Mucosa of descending colon (tissue), 3 donors: ENCODE results near the gene CHST10. TPM values are rescaled to one million over a fixed set of nuclear protein-coding genes. Genes with fewer than 3 reads are reported as not detected.

Source experiments
- ATAC-seq: fragments of 200-7000 bp; cut with Tn5 transposase; one replicate; pipeline ENCODE4 v1.9.1; 2020; ENCODE audit warnings: mild to moderate bottlenecking, moderate library complexity
- DNase-seq, 3 donors: peaks; one replicate each; pipeline ENCODE4 v3.0.0-alpha.2; 2020
- H3K36me3 ChIP-seq: fragments of 200-600 bp; one replicate; pipeline ENCODE4 v1.8.0; 2021; ENCODE audit warnings: low read depth, mild to moderate bottlenecking
- H3K4me1 ChIP-seq: fragments of 200-600 bp; one replicate; pipeline ENCODE4 v1.8.0; 2021; ENCODE audit warnings: low read depth, mild to moderate bottlenecking
- H3K4me3 ChIP-seq: fragments of 200-600 bp; one replicate; pipeline ENCODE4 v1.8.0; 2021; ENCODE audit warnings: mild to moderate bottlenecking
- H3K9me3 ChIP-seq: fragments of 200-600 bp; one replicate; pipeline ENCODE4 v1.8.0; 2021; ENCODE audit warnings: mild to moderate bottlenecking
- intact Hi-C, 2 donors: fragments of 100-400 bp; cut with DNase I in 1 of 2; cut with micrococcal nuclease in 1 of 2; formaldehyde crosslinking; loops; one replicate each; pipeline versions ENCODE4 v1.11.0 to v1.11.1; 2022; cut with DNase I, micrococcal nuclease
- total RNA-seq, 3 donors: library from RNA; stranded (reverse); fragmentation: NEBNext Ultra II Directional in 2 of 3; extraction: Animal tissue kit (Norgen Biotek cat#: 25700) in 2 of 3; gene quantifications; one replicate each; pipeline versions ENCODE4 v1.2.1 to v1.2.4, GENCODE V29; 2021 to 2023
- TF ChIP-seq, protein P1 (sequence below): fragments of 200-600 bp; IDR thresholded peaks from one replicate; pipeline ENCODE4 v1.8.0; 2022; ENCODE audit warnings: antibody characterized with exemption, mild to moderate bottlenecking
- donor health status: DM: no; HTN: no; CAD: no; lungs with moderate emphysema.
- donor health status: DM: no; HTN: no; CAD: no.
- donor health status: DM: no; HTN: yes; CAD: no.

CHST10 gene
- total RNA-seq, 3 donors from 2014 or later: 0.78 to 9.8 (median 0.87) TPM

DNA sequence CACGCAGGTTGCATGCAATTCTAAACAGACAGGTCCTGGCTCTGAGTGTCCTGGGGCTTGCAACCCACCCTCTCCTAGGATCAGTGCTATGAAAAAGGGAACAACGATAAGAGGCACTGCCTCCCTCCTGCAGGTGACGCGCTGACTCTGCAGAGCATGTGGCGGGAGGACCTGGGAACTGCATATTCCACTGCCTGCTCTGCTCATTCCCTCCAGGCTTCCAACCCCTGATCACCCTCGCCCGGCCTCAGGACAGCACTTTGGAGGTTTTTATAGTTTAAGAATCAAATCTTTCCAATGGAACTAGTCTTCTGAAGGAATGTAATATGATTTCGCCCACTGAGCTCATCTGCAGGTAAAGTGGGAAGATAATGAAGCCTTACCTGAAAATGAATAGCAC is 8.5 kb downstream of the CHST10 start:
- ATAC-seq: no peak
- Histone ChIP-seq H3K9me3 (no peaks in the 10 kb centered on the region), H3K4me3 (no peak overlapping the region), H3K4me1 (no peaks in the 10 kb centered on the region), H3K36me3 (no peaks in the 10 kb centered on the region)
- TF ChIP-seq, protein P1, sequence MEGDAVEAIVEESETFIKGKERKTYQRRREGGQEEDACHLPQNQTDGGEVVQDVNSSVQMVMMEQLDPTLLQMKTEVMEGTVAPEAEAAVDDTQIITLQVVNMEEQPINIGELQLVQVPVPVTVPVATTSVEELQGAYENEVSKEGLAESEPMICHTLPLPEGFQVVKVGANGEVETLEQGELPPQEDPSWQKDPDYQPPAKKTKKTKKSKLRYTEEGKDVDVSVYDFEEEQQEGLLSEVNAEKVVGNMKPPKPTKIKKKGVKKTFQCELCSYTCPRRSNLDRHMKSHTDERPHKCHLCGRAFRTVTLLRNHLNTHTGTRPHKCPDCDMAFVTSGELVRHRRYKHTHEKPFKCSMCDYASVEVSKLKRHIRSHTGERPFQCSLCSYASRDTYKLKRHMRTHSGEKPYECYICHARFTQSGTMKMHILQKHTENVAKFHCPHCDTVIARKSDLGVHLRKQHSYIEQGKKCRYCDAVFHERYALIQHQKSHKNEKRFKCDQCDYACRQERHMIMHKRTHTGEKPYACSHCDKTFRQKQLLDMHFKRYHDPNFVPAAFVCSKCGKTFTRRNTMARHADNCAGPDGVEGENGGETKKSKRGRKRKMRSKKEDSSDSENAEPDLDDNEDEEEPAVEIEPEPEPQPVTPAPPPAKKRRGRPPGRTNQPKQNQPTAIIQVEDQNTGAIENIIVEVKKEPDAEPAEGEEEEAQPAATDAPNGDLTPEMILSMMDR: no peak
- intact Hi-C loops: no loop called here
- no peak for DNase-seq

DNA sequence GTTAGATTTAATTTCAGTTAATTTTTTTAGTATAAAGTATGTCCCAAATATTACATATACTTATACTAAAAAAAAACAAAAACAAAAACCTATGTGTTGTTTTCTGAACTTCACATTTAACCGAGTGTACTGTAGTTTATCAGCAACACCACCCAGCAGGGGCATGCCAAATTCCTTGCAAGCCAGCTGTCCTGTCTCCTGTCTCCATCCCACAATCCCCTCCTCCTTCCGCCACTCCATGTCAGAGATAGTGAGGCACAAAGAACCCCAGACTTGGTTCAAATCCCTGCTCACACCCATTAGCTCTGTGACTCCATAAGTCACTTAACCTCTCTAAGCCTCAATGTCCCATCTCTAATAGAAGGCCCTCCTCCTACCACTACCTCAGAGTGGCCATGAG is 9.4 kb downstream of the CHST10 start:
- intact Hi-C loops: no loop called here
- Histone ChIP-seq H3K9me3 (no peaks in the 10 kb centered on the region), H3K4me3 (no peak overlapping the region), H3K4me1 (no peaks in the 10 kb centered on the region), H3K36me3 (no peaks in the 10 kb centered on the region)
- ATAC-seq (no peak), DNase-seq (no peak)
- TF ChIP-seq, protein P1: no peak

DNA sequence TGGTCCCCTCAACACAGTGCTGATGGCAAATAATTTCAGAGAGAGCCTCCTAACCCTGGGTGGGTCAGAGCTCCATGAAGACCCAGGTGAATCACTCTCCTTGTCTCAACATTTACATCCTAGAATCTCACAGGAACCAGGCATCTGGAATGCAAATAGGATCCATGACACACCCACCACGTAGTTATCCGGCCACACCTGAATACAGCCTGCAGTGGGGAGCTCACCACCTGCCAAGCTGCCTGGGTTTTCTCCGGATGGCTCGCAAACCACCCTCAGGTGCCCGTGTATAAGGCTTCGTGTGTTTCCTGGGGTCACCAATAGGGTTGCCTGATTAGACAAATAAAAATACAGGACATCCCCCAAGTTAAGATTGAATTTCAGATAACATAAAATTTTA is 9.9 kb downstream of the CHST10 start:
- Histone ChIP-seq H3K36me3 (no peaks in the 10 kb centered on the region), H3K4me1 (no peaks in the 10 kb centered on the region), H3K4me3 (no peak overlapping the region), H3K9me3 (no peaks in the 10 kb centered on the region)
- TF ChIP-seq, protein P1: no peak
- no peak for DNase-seq
- intact Hi-C loops: no loop called here
- ATAC-seq: no peak

DNA sequence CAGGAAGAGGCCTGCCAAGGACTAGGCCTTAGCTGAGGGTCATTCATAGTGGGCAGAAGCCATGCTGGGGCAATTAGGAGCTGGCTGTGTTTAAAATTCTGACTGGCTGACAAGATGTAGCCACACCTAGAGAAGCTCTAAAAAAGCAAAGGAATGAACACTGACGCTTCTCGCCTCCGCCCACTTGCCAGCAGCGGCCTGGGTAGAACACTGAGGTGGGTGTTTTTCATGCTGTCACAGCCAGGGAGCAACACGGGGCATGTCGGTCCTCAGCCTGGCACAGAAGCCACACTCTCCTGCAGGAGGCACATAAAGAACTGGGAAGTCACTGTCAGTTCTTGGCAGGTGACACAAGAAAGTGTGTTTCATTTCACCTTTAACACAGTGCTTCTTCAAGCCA is 10.4 kb downstream of the CHST10 start:
- TF ChIP-seq, protein P1: no peak
- intact Hi-C loops: no loop called here
- ATAC-seq (no peak), DNase-seq (no peak)
- Histone ChIP-seq H3K4me1 (no peaks in the 10 kb centered on the region), H3K36me3 (no peaks in the 10 kb centered on the region), H3K9me3 (no peaks in the 10 kb centered on the region), H3K4me3 (no peak overlapping the region)

DNA sequence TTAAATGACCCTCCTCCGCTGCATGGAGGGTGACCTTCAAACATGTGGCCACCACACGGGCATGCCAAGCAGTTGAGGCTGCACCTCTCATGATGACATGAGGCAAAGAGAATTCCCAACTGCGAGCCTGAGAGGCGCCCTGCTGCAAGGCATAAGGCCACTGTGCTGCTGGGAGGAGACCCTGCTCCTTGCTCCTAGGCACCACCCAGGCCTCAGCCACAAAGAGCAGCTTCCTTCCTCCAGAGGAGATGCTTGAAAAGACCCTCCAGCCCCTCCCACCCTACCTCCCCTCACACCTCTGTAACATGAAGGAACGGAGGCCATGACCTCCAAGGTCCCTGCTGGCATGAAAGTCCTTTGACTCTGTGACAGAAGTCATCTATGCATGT is 11.4 kb downstream of the CHST10 start:
- ATAC-seq (no peak), DNase-seq (no peak)
- no peaks in the 10 kb centered on the region for H3K4me1 ChIP-seq
- intact Hi-C loops: no loop called here
- H3K36me3 ChIP-seq: no peaks in the 10 kb centered on the region
- TF ChIP-seq, protein P1: no peak
- H3K9me3 ChIP-seq: no peaks in the 10 kb centered on the region
- no peak overlapping the region for H3K4me3 ChIP-seq

DNA sequence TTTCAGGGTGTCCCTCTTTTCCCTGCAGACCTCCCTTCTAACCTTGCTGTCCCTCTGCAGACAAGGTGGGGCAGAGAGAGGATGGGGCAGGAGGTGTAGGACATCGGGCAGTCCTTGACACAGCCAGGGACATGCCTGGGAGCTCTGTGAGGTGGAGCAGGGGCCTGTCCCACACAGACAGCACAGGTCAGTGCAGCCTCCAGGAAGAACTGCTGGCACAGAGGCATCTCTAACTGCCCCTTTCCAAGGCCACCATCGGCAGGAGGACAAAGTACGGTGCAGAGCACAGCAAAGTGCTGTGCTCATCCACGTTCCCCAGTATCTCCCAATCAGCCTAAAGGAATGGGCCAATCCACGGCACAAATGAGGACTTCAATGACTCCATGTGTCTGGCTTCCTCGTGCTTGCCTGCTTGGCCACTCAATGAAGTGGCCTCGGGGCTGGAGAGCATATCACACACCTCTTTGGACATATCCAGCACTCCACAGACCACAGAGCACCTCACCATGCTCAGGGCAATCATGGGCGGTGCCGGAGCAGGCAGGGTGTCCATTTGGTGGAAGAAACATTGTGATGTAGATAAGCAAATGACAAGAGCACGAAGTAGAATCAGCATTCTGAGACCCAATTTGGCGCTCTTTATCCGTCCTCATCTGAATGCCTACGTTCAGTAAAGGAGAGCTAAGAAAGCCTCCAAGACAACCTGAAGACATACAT is 11.9 kb downstream of the CHST10 start:
- Histone ChIP-seq H3K36me3 (no peaks in the 10 kb centered on the region), H3K4me1 (no peaks in the 10 kb centered on the region), H3K9me3 (no peaks in the 10 kb centered on the region), H3K4me3 (no peak overlapping the region)
- TF ChIP-seq, protein P1: no peak
- DNase-seq (no peak), ATAC-seq (no peak)
- intact Hi-C loops: no loop called here
